Endothelial cell (in vitro differentiated cells): Measurements from ENCODE around the gene CLEC2A. TPM values are rescaled to one million over a fixed set of nuclear protein-coding genes. Genes with fewer than 3 reads are reported as not detected.

Experiments used
- DNase-seq: peaks from one replicate; pipeline ENCODE4 v3.0.0; 2021; ENCODE audit warnings: low spot score
- H3K27ac Mint-ChIP-seq: one replicate; pipeline ENCODE4 v1.8.0; 2021; ENCODE audit warnings: mixed read lengths, inconsistent platforms; ENCODE audit not compliant: unreplicated experiment
- H3K27me3 Mint-ChIP-seq: one replicate; pipeline ENCODE4 v1.8.0; 2021; ENCODE audit warnings: mild to moderate bottlenecking, moderate library complexity, mixed read lengths, inconsistent platforms; ENCODE audit not compliant: unreplicated experiment
- H3K36me3 Mint-ChIP-seq: one replicate; pipeline ENCODE4 v1.8.0; 2021; ENCODE audit warnings: mild to moderate bottlenecking, low read depth, mixed read lengths, inconsistent platforms; ENCODE audit not compliant: unreplicated experiment
- H3K4me1 Mint-ChIP-seq: one replicate; pipeline ENCODE4 v1.8.0; 2021; ENCODE audit warnings: mild to moderate bottlenecking, mixed read lengths, inconsistent platforms; ENCODE audit not compliant: unreplicated experiment
- H3K4me3 Mint-ChIP-seq: one replicate; pipeline ENCODE4 v1.8.0; 2021; ENCODE audit warnings: mild to moderate bottlenecking, mixed read lengths, inconsistent platforms; ENCODE audit not compliant: unreplicated experiment
- H3K9me3 Mint-ChIP-seq: one replicate; pipeline ENCODE4 v1.8.0; 2021; ENCODE audit warnings: mixed read lengths, inconsistent platforms; ENCODE audit not compliant: unreplicated experiment
- total RNA-seq: library from RNA; stranded (reverse); fragmentation: NEBNext Ultra II Directional; extraction: Animal tissue kit (Norgen Biotek cat#: 25700); gene quantifications from one replicate; pipeline ENCODE4 v1.2.1, GENCODE V29; 2021; ENCODE audit not compliant: unreplicated experiment
- TF ChIP-seq, protein P1 (sequence below): fragments of 200-600 bp; sonication (generic); IDR thresholded peaks from one replicate; pipeline ENCODE4 v1.5.0; 2021; ENCODE audit warnings: antibody characterized with exemption; ENCODE audit not compliant: unreplicated experiment

The CLEC2A gene
- total RNA-seq, 1 donor from 2014 or later = not detected

DNA sequence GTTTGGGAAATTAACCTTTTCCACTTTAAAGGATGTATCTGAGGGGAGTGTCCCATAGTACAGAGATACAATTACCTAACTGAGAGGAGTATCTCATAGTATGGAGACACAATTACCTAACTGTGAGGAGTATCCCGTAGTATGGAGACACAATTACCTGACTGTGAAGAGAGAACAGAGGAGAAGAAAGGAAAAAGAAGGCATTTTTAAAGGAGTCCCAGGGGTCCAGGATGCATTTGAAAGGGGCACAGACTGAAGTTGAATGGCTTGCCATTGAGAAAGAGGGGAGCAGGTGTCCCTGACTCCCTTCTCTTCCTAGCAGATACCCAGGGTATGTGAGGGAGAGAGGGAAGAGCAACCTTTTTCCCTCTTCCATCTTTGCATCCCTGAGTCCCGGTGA is 33.0 kb downstream of the CLEC2A start:
- H3K27me3 Mint-ChIP-seq = peaks cover 1% of the 10 kb centered on the region
- H3K27ac Mint-ChIP-seq = no peak overlapping the region
- DNase-seq = no peak

DNA sequence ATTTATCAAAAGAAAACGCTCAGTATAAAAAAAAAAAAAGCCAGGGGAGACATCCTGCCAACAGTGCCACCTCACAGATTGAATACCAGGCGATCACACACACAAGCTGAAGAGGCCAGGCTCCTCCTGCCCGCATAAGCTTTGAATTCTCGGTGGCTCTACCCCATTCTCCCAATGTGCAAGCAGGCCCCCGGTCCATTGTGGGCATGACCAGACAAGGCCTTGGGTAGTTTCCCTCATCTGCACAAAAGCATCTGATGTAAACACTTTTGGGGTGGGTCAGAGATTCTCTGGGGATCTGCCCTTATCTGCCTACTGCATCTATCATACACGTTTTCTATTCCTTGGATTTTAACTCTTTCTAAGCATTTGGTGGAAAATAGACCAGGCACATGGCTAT is 34.6 kb downstream of the CLEC2A start:
- Mint-ChIP-seq H3K27ac (no peak overlapping the region), H3K27me3 (peaks cover 1% of the 10 kb centered on the region), H3K4me1 (no peaks in the 10 kb centered on the region), H3K36me3 (no peaks in the 10 kb centered on the region), H3K9me3 (no peaks in the 10 kb centered on the region), H3K4me3 (no peak overlapping the region)
- no peak for DNase-seq
- TF ChIP-seq, protein P1, sequence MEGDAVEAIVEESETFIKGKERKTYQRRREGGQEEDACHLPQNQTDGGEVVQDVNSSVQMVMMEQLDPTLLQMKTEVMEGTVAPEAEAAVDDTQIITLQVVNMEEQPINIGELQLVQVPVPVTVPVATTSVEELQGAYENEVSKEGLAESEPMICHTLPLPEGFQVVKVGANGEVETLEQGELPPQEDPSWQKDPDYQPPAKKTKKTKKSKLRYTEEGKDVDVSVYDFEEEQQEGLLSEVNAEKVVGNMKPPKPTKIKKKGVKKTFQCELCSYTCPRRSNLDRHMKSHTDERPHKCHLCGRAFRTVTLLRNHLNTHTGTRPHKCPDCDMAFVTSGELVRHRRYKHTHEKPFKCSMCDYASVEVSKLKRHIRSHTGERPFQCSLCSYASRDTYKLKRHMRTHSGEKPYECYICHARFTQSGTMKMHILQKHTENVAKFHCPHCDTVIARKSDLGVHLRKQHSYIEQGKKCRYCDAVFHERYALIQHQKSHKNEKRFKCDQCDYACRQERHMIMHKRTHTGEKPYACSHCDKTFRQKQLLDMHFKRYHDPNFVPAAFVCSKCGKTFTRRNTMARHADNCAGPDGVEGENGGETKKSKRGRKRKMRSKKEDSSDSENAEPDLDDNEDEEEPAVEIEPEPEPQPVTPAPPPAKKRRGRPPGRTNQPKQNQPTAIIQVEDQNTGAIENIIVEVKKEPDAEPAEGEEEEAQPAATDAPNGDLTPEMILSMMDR = no peak

More for the DNA sequence above, 33.0 kb downstream of the CLEC2A start:
- H3K9me3 Mint-ChIP-seq = no peaks in the 10 kb centered on the region
- H3K36me3 Mint-ChIP-seq = no peaks in the 10 kb centered on the region
- no peak overlapping the region for H3K4me3 Mint-ChIP-seq
- TF ChIP-seq, protein P1 = no peak
- no peaks in the 10 kb centered on the region for H3K4me1 Mint-ChIP-seq

DNA sequence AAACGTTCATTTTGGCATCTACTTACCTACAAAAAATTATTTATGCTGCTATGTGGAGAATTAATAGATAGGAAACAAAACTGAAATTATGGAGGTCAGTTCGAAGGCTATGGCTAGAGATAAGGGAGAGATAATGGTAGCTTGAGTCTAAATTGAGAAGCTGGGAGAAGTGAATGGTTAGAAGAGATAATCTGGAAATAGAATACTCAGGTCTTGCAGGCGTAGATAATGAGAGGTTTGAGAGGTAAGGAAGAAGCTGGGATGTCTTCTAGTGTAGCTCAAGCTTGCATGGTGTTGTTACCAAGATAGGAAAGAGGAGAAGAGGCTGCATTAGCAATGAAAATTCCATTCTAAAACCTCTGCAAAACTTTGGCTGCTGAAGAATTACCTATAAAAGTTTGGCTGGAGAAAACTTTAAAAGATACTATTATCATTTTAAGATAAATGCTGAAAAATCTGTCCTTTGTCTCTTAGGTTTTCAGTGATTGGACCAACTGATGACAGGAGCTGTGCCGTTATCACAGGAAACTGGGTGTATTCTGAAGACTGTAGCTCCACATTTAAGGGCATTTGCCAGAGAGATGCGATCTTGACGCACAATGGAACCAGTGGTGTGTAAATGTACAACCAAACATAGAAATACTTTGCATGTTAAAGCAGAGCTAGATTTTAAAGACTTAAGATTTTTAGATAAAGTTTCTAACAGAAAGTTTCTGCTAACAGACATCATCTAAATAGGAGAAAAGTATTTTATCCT is 36.8 kb downstream of the CLEC2A start:
- Mint-ChIP-seq H3K9me3 (no peaks in the 10 kb centered on the region), H3K4me3 (no peak overlapping the region), H3K4me1 (no peaks in the 10 kb centered on the region), H3K27ac (no peak overlapping the region), H3K36me3 (no peaks in the 10 kb centered on the region), H3K27me3 (no peaks in the 10 kb centered on the region)
- TF ChIP-seq, protein P1 = no peak
- DNase-seq = no peak

DNA sequence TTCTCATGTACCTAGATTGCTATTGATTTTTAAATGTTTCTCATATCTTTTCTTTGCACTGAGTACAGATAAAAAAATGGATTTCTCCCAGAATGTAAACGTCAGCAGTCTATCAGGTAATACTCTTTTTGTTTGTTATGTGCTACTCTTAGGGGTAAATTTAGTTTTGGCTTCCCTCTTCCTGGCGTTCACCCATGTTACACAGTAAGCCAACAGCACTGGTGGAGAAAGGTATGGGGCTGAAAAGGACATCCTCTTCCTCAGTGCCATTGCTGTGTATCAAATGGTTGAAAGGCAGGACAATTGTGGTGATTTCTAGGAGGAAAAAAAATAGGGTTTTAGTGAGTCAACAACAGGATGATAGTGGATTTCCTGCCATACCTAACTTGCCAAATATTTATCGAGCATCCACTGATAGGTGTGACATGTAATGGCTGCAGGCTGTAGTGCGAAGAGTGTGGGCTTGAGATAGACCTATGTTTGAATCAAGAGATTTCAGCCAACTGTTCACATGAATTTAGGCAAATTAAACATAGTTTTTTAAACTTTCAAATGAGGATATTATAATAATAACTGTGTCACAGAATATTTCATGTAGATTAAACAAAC is 43.4 kb downstream of the CLEC2A start:
- TF ChIP-seq, protein P1 = no peak
- H3K36me3 Mint-ChIP-seq = no peaks in the 10 kb centered on the region
- DNase-seq = no peak
- no peaks in the 10 kb centered on the region for H3K9me3 Mint-ChIP-seq
- H3K4me1 Mint-ChIP-seq = peaks cover 6% of the 10 kb centered on the region
- peaks cover 1% of the 10 kb centered on the region for H3K27me3 Mint-ChIP-seq
- no peak overlapping the region for H3K27ac Mint-ChIP-seq
- no peak overlapping the region for H3K4me3 Mint-ChIP-seq

DNA sequence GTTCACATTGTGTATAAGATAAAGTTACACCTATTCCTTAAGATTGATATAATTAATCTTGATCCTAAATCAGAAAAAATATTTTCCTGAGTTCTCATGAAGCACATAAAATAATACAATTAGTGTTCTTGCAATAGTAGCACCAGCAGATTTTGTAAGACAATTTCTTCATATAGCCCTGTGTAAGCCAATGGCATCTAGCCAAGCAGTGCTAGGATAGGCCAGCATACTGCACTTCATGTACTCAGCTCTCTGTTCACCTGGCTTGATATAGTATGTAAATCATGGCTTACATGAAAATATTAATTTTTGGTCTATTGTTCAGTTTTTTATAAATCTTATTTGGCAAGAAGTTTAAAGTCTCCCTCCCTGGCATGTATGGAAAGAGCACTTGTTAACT is 49.0 kb downstream of the CLEC2A start:
- Mint-ChIP-seq H3K4me1 (no peaks in the 10 kb centered on the region), H3K4me3 (no peak overlapping the region), H3K27me3 (peaks cover 3% of the 10 kb centered on the region), H3K9me3 (no peaks in the 10 kb centered on the region), H3K36me3 (no peaks in the 10 kb centered on the region), H3K27ac (no peak overlapping the region)
- TF ChIP-seq, protein P1 = no peak
- DNase-seq = no peak
